ENCODE data around the gene SMCR8. TPM values are rescaled to one million over a fixed set of nuclear protein-coding genes. Genes with fewer than 3 reads are reported as not detected.

SMCR8 gene
- total and polyA plus RNA-seq, 2 of the 4 experiments (the other 2 are of a cell fraction): 7.1 to 10.9 TPM

- Histone ChIP-seq H3K23ac (ENCODE audit: low read depth, low read length) (no peak overlapping the region), H3K9ac (ENCODE audit: low read depth, low read length) (no peak overlapping the region), H4K20me1 (ENCODE audit: insufficient read depth, low read length) (no peaks in the 10 kb centered on the region), H3K27me3 (ENCODE audit: control insufficient read depth, insufficient read depth, low read length) (peaks cover 3% of the 10 kb centered on the region), H3K56ac (ENCODE audit: extremely low read depth, insufficient read depth, low read length) (no peak overlapping the region), H2AK9ac (replicated peaks; ENCODE audit: low read depth, low read length, poor library complexity) (no peak overlapping the region), H2BK5ac (ENCODE audit: low read depth, low read length, poor library complexity, severe bottlenecking) (no peak overlapping the region), H3K9me3 (ENCODE audit: control insufficient read depth, insufficient read depth, low read length) (peaks cover 5% of the 10 kb centered on the region), H4K5ac (ENCODE audit: low read depth, low read length) (no peak overlapping the region), H3K18ac (ENCODE audit: low read depth, low read length) (no peak overlapping the region), H3K4me1 (ENCODE audit: control insufficient read depth, insufficient read depth, low read length) (0 out of 2 replicates have a peak, but pooled peaks cover 1% of the 10 kb centered on the region), H2BK120ac (ENCODE audit: low read depth, low read length) (no peak overlapping the region), H3K27ac (ENCODE audit: insufficient read depth, low read length) (no peak overlapping the region), H2BK15ac (ENCODE audit: low read depth, low read length) (no peak overlapping the region), H2AK5ac (ENCODE audit: low read depth, low read length) (no peak overlapping the region), H3K79me1 (ENCODE audit: low read depth in 1 of 2, low read length in 2 of 2) (no peaks in the 10 kb centered on the region), H3K14ac (replicated peaks; ENCODE audit: low read depth, low read length) (no peak overlapping the region), H2BK20ac (ENCODE audit: low read depth, low read length) (no peak overlapping the region), H3K9me1 (ENCODE audit: insufficient read depth, low read length) (no peaks in the 10 kb centered on the region), H4K91ac (ENCODE audit: insufficient read depth, low read depth, low read length) (no peak overlapping the region), H3K4ac (ENCODE audit: low read depth, low read length) (no peak overlapping the region), H2AFZ (replicated peaks; ENCODE audit: low read length, poor library complexity) (no peak overlapping the region), H4K8ac (ENCODE audit: low read depth in 2 of 2, low read length in 2 of 2) (no peak overlapping the region), H3K4me2 (ENCODE audit: low read depth, low read length) (no peak overlapping the region), H3K4me3 (ENCODE audit: insufficient read depth, low read depth, low read length) (no peak overlapping the region), H3K36me3 (ENCODE audit: control insufficient read depth, insufficient read depth, low read length) (no peaks in the 10 kb centered on the region)
- intact Hi-C loops (cut with micrococcal nuclease): no loop called here
- no peak for DNase-seq
- CTCF ChIA-PET: no interaction called here
- WGBS, 2 experiments (ENCODE audit: extremely low coverage in 2 of 2, insufficient read length in 1 of 2): 78% methylated on average over 1 of the region's 5 CpGs; no CpG with 5 or more reads in 1 of the 2 experiments
- POLR2A ChIA-PET (ENCODE audit: unreplicated experiment): no interaction called here
- in situ Hi-C loops (cut with MboI; ENCODE audit: low sequenced_read_pairs): no loop called here
- no peak for TF ChIP-seq MAFK (IDR thresholded peaks at IDR 0.05; ENCODE audit: low read depth, low read length)
- TF ChIP-seq, protein P1, sequence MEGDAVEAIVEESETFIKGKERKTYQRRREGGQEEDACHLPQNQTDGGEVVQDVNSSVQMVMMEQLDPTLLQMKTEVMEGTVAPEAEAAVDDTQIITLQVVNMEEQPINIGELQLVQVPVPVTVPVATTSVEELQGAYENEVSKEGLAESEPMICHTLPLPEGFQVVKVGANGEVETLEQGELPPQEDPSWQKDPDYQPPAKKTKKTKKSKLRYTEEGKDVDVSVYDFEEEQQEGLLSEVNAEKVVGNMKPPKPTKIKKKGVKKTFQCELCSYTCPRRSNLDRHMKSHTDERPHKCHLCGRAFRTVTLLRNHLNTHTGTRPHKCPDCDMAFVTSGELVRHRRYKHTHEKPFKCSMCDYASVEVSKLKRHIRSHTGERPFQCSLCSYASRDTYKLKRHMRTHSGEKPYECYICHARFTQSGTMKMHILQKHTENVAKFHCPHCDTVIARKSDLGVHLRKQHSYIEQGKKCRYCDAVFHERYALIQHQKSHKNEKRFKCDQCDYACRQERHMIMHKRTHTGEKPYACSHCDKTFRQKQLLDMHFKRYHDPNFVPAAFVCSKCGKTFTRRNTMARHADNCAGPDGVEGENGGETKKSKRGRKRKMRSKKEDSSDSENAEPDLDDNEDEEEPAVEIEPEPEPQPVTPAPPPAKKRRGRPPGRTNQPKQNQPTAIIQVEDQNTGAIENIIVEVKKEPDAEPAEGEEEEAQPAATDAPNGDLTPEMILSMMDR (conservative IDR thresholded peaks at IDR 0.05; ENCODE audit: low read depth, low read length): no peak
- TF ChIP-seq, protein P2, sequence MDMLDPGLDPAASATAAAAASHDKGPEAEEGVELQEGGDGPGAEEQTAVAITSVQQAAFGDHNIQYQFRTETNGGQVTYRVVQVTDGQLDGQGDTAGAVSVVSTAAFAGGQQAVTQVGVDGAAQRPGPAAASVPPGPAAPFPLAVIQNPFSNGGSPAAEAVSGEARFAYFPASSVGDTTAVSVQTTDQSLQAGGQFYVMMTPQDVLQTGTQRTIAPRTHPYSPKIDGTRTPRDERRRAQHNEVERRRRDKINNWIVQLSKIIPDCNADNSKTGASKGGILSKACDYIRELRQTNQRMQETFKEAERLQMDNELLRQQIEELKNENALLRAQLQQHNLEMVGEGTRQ (IDR thresholded peaks at IDR 0.05; ENCODE audit: low read depth, low read length): no peak
- TF ChIP-seq RAD21 (IDR thresholded peaks at IDR 0.05; ENCODE audit: low read length): no peak
- no peak for TF ChIP-seq CHD1 (IDR thresholded peaks at IDR 0.05; ENCODE audit: low read depth, low read length)
- TF ChIP-seq RFX5 (IDR thresholded peaks at IDR 0.05; ENCODE audit: low read depth, low read length): no peak
- TF ChIP-seq NFE2L2 (IDR thresholded peaks at IDR 0.05; ENCODE audit: low read depth, low read length): no peak
- TF ChIP-seq MAZ (IDR thresholded peaks at IDR 0.05; ENCODE audit: borderline replicate concordance, low read depth, low read length): no peak
- TF ChIP-seq POLR2A (IDR thresholded peaks at IDR 0.05; ENCODE audit: low read depth, low read length): no peak
- no peak for TF ChIP-seq RCOR1 (IDR thresholded peaks at IDR 0.05; ENCODE audit: insufficient replicate concordance, low read length)
- no peak for ATAC-seq (ENCODE audit: low read depth)
- dilution Hi-C loops (cut with HindIII; ENCODE audit: low sequenced_read_pairs, unreplicated experiment): no loop called here
- no TSS peak for BruUV-seq (replicated peaks)
These were observed 55.7 kb downstream of the SMCR8 start for GRCh38 chr17:18370761-18371160.

Measured in IMR-90 (cell line).